ENCODE measurements around the gene BCO1.

The BCO1 gene

DNA sequence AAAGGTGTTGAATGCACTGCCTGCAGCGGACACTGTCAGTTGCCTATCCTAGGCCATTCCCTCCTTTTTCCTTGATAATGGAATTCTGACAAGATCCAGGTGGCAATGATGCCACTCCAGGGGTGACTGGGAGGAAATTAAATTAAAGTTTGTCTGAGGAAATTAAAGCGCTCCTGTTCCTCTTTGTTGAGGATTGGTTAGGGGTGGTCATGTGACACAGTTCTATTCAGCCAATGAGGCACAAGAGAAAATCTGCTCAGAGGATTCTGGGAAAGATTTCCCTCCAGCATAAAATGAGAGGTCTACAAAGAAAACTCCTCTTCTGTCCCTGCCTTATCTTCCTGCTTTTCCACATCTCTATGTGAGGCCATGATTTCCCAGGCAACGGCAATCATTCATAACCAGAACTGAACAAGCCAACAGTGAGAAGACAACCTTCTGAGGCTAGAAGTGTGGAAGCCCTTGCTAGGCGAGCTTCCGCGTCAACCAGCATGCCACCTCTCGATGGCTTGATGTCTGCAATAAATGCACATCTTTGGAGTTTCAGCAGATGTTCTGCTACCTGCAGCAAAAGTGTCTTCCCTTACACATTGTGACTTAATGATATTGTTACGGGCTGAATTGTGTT, 5.6 kb upstream of the BCO1 start:
- FAIRE-seq = no peak
- no peak for DNase-seq (ENCODE audit: low spot score)

GRCh38 chr16:81237282-81237681, 1.2 kb upstream of the BCO1 start:
- FAIRE-seq = no peak
- no peak for DNase-seq (ENCODE audit: low spot score)

- DNase-seq (ENCODE audit: low spot score) = no peak
- no peak for FAIRE-seq
Measured at GRCh38 chr16:81237942-81238295, 570 bp upstream of the BCO1 start.

GRCh38 chr16:81239367-81240121, 1.1 kb downstream of the BCO1 start:
- no peak for FAIRE-seq
- no peak for DNase-seq (ENCODE audit: low spot score)

- DNase-seq (ENCODE audit: low spot score) = no peak
- no peak for FAIRE-seq
Measured at GRCh38 chr16:81241706-81242105, 3.2 kb downstream of the BCO1 start.

DNA sequence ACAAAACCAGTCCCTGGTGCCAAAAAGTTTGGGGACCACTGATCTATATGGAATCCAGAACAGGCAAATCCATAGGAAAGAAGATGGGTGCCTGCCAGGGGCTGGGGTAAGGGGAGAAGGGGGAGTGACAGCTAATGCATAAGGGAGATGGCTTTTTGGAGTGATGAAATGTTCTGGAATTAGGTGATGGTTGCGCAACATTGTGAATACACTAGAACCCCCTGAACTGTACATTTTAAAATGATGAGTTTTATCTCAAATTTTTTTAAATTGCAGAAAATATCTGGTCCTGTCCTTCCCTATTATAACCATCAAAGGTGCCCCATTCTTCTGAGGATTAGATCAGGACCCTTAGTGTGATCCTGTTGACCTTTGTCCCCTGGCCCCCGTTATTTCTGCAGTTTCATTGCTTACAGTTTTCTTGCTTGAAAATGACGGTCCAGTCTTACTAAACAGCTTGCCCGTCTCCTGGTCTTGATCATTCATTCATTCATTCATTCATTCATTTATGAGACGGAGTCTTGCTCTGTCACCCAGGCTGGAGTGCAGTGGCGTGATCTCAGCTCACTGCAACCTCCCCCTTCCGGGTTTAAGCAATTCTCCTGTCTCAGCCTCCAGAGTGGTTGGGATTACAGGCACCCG, 4.6 kb downstream of the BCO1 start:
- FAIRE-seq (no peak), DNase-seq (ENCODE audit: low spot score) (no peak)

GRCh38 chr16:81243942-81244341, 5.5 kb downstream of the BCO1 start:
- no peak for FAIRE-seq
- DNase-seq (ENCODE audit: low spot score) = no peak

GRCh38 chr16:81251871-81252270, 13.4 kb downstream of the BCO1 start:
- DNase-seq (ENCODE audit: low spot score) (no peak), FAIRE-seq (no peak)

- no peak for FAIRE-seq
Measured at GRCh38 chr16:81253141-81253540, 14.7 kb downstream of the BCO1 start.

GRCh38 chr16:81254922-81255526, 16.5 kb downstream of the BCO1 start:
- DNase-seq (ENCODE audit: low spot score) (no peak), FAIRE-seq (no peak)

More at GRCh38 chr16:81253141-81253540, 14.7 kb downstream of the BCO1 start:
- DNase-seq (ENCODE audit: low spot score) = no peak

GRCh38 chr16:81259916-81260315, 21.4 kb downstream of the BCO1 start:
- DNase-seq (ENCODE audit: low spot score) = no peak
- FAIRE-seq = no peak

DNA sequence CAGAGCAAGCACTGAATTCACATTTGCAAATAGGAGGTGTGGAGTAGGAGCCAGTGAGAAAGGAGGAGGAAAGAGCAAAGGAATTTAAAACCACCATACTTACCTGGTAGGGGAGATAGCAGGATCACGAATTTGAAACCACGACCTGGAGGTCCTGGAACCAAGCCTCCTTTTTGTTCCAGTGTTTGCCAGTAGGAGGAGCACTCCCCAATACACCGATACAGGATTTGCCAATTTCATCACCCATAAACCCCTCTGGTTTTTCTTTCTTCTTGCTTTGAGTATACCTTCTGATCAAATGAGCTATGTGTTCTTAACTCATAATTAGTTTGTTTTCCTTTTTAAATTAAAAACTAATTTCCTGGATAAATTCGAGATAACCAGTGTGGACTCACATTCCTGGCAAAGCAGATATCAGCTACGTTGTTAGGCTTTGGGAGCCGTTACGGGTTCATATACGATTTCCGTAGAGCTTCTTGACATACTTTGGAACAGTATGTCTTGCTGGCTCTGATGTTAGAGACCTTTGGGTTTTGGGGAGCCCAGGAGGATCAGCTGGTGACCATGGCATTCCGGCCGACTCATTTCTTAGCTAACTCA, 22.7 kb downstream of the BCO1 start:
- no peak for DNase-seq (ENCODE audit: low spot score)
- no peak for FAIRE-seq

DNA sequence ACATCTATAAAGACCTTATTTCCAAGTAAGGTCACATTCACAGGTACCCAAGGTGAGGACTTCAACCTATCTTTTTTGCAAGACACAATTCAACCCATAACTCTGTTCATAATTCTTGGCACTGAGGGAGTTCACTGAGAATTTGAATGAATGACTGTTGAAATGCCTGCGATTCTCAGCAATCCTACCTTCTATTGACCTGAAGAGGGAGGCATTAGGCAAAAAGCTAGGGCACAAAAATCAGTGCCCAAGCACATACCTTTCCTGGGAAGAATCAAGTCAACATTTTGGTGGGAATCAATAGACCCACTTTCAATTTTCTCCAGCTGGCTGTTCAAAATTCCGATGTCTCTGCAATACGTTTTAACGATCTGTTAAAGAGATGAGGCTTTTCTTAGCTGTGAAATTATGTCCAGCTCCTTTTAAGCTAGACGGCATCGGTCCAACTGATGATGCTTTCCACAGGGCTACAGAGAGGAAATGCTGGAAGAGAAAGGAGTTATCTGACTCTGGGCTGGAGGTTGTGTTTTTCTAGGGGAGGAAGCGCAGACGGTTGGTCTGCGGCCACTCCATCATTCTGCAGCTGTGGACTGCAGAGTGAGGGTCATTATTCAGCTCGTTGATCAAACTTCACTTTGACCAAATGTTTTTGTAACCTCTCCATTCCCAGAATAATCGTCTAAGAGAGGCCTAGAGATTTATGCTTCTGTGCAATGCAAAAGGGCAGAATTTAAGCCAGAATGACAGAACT, 25.2 kb downstream of the BCO1 start:
- no peak for DNase-seq (ENCODE audit: low spot score)
- no peak for FAIRE-seq

DNA sequence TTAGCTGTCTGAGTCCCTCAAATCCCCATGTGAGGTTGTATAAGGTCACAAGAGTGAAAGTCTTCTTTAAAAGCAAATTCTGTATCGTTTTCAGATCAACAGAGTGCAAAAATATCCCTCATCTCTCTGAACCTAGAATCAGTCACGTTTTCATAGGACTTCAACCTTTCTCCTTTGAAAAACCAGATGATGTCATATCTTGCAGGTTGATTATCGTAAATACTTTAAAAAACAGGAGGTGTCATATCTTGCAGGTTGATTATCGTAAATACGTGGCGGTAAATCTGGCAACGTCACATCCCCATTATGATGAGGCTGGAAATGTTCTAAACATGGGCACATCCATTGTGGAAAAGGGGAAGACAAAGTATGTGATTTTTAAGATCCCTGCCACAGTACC, 25.9 kb downstream of the BCO1 start:
- FAIRE-seq (no peak), DNase-seq (ENCODE audit: low spot score) (no peak)

GRCh38 chr16:81265052-81265451, 26.6 kb downstream of the BCO1 start:
- no peak for DNase-seq (ENCODE audit: low spot score)
- no peak for FAIRE-seq

DNA sequence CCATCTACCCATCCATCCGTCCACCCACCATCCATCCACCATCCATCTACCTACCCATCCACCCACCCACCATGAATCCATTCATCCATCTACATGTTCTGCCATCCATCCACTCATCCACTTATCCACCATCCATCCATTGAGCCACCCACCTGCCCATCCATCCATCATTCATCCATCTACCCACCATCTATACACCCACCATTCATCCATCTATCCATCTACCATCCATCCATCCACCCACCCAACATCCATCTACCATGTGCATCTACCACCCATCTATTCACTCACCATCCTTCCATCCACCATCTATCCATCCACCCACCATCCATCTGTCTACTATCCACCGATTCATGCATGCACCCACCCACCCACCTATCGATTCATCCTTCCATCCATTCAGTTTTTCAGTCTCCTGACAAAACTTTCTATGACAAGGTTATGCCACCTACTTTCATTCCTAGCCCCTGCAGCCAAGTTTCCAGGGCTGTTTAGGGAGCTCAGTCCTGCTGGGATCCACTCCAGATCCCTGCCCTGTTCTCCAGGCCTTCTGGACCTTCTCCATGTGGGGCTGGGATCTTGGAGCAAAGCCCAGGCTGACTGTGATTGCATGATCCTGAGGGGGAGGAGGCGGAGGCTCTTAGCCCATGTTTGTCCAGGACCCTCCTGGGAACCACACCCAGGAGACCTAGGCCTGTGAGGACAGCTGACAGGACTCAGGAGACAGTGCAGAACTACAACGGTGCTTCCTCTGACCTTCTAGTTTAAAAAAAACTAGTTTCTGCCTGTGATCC, 27.4 kb downstream of the BCO1 start:
- no peak for DNase-seq (ENCODE audit: low spot score)
- FAIRE-seq = no peak

GRCh38 chr16:81266680-81267095, 28.2 kb downstream of the BCO1 start:
- peak; percentile 65 for FAIRE-seq
- DNase-seq (ENCODE audit: low spot score) = peak; percentile 40

GRCh38 chr16:81268509-81268908, 30.0 kb downstream of the BCO1 start:
- FAIRE-seq = no peak
- DNase-seq (ENCODE audit: low spot score) = no peak

DNA sequence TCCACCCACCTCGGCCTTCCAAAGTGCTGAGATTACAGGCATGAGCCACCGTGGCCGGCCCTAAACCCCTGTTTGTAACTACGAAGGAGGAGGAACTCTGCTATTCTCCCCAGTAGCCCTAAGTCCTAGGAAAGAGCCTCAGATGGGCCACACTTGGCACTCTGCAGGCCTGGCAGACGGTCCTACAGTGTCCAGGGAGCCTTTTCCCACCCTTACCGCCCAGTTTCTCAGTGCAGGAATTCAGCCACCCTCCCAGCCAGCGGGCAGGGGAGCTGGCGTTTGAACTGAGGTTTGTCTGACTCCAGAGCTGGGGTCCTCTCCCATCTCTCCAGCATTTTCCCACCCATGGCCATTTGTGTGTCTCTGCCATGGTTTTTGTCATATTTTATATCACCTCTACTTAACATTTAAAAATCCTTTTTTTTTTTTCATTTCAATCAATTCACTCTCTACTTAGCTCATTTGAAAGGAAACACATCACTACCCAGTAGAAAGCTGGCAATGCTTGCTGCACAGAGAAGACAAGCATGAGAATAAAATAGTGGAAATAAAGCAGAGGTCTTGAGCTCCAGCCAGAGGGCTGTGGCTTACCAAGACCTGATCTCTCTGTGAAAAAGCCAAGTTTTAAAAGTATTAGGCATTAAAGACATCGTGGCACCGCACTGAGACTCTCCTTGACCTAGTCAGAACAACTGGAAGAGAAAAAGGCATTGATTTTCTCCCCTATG, 34.9 kb downstream of the BCO1 start:
- FAIRE-seq = no peak
- no peak for DNase-seq (ENCODE audit: low spot score)

- no peak for DNase-seq (ENCODE audit: low spot score)
Measured at GRCh38 chr16:81275064-81275532, 36.6 kb downstream of the BCO1 start.

More at GRCh38 chr16:81275064-81275532, 36.6 kb downstream of the BCO1 start:
- no peak for FAIRE-seq

Data from urothelium cell line (cell line).